WTC11 (cell line): ENCODE data around the gene FGF3.

Experiments
- ATF6 ChIP-seq: sonication (generic); formaldehyde crosslinking; IDR thresholded peaks from 2 replicates; pipeline ENCODE4 v1.8.1; 2023; ENCODE audit warnings: mild to moderate bottlenecking, missing genetic modification reagents
- E2F5 ChIP-seq: sonication (generic); formaldehyde crosslinking; IDR thresholded peaks from 2 replicates; pipeline ENCODE4 v1.8.1; 2022; ENCODE audit warnings: mild to moderate bottlenecking, moderate library complexity, missing genetic modification reagents
- ELF4 ChIP-seq: sonication (generic); formaldehyde crosslinking; IDR thresholded peaks from 2 replicates; pipeline ENCODE4 v1.8.1; 2022; ENCODE audit warnings: low read depth, mild to moderate bottlenecking, moderate library complexity, missing genetic modification reagents
- KAT7 ChIP-seq: sonication (generic); formaldehyde crosslinking; IDR thresholded peaks from 2 replicates; pipeline ENCODE4 v1.8.1; 2023; ENCODE audit warnings: missing genetic modification reagents, mild to moderate bottlenecking, borderline replicate concordance
- MAX ChIP-seq: sonication (generic); formaldehyde crosslinking; IDR thresholded peaks from 2 replicates; pipeline ENCODE4 v1.8.0; 2022; ENCODE audit warnings: mild to moderate bottlenecking, missing genetic modification reagents
- NFYB ChIP-seq: sonication (generic); formaldehyde crosslinking; conservative IDR thresholded peaks from 2 replicates; pipeline ENCODE4 v1.8.0; 2022; ENCODE audit warnings: low read depth, missing genetic modification reagents
- TEAD1 ChIP-seq: sonication (generic); formaldehyde crosslinking; IDR thresholded peaks from 2 replicates; pipeline ENCODE4 v1.8.0; 2022; ENCODE audit warnings: mild to moderate bottlenecking, missing genetic modification reagents
- ZNF121 ChIP-seq: sonication (generic); formaldehyde crosslinking; IDR thresholded peaks from 2 replicates; pipeline ENCODE4 v1.8.0; 2023; ENCODE audit warnings: missing genetic modification reagents
- ZNF423 ChIP-seq: fragments of 250-450 bp; sonication (Bioruptor Pico); IDR thresholded peaks from 2 replicates; pipeline ENCODE4 v2.1.2; 2022; ENCODE audit warnings: mild to moderate bottlenecking, moderate library complexity
- ZNF671 ChIP-seq: fragments of 250-450 bp; sonication (Bioruptor Pico); IDR thresholded peaks from 2 replicates; pipeline ENCODE4 v1.8.0; 2021; ENCODE audit warnings: mild to moderate bottlenecking
- TF ChIP-seq, protein P1 (sequence below): fragments of 200-600 bp; IDR thresholded peaks from 2 replicates; pipeline ENCODE4 v1.8.0; 2022; ENCODE audit warnings: antibody characterized with exemption
- TF ChIP-seq, protein P2 (sequence below): fragments of 250-450 bp; sonication (Bioruptor Pico); IDR thresholded peaks from 2 replicates; pipeline ENCODE4 v1.9.0; 2021; ENCODE audit warnings: moderate library complexity, mild to moderate bottlenecking, inconsistent platforms, borderline replicate concordance
- TF ChIP-seq, protein P3 (sequence below): sonication (generic); formaldehyde crosslinking; IDR thresholded peaks from 2 replicates; pipeline ENCODE4 v1.8.0; 2023; ENCODE audit warnings: missing genetic modification reagents
- TF ChIP-seq, protein P4 (sequence below): sonication (generic); formaldehyde crosslinking; IDR thresholded peaks from 2 replicates; pipeline ENCODE4 v1.8.1; 2022; ENCODE audit warnings: missing genetic modification reagents, borderline replicate concordance

GRCh38 chr11:69800278-69800677 lies 18.9 kb downstream of the FGF3 start:
- TF ChIP-seq, protein P1, sequence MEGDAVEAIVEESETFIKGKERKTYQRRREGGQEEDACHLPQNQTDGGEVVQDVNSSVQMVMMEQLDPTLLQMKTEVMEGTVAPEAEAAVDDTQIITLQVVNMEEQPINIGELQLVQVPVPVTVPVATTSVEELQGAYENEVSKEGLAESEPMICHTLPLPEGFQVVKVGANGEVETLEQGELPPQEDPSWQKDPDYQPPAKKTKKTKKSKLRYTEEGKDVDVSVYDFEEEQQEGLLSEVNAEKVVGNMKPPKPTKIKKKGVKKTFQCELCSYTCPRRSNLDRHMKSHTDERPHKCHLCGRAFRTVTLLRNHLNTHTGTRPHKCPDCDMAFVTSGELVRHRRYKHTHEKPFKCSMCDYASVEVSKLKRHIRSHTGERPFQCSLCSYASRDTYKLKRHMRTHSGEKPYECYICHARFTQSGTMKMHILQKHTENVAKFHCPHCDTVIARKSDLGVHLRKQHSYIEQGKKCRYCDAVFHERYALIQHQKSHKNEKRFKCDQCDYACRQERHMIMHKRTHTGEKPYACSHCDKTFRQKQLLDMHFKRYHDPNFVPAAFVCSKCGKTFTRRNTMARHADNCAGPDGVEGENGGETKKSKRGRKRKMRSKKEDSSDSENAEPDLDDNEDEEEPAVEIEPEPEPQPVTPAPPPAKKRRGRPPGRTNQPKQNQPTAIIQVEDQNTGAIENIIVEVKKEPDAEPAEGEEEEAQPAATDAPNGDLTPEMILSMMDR: no peak
- TF ChIP-seq, protein P2, sequence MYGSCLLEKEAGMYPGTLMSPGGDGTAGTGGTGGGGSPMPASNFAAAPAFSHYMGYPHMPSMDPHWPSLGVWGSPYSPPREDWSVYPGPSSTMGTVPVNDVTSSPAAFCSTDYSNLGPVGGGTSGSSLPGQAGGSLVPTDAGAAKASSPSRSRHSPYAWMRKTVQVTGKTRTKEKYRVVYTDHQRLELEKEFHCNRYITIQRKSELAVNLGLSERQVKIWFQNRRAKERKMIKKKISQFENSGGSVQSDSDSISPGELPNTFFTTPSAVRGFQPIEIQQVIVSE: no peak
- TF ChIP-seq KAT7 (CRISPR knock-in tag) (no peak), ATF6 (CRISPR knock-in tag) (no peak), TEAD1 (CRISPR knock-in tag) (no peak), NFYB (CRISPR knock-in tag) (no peak), ELF4 (CRISPR knock-in tag) (no peak), E2F5 (CRISPR knock-in tag) (no peak), ZNF423 (no peak), MAX (CRISPR knock-in tag) (no peak), ZNF671 (CRISPR knock-in tag) (no peak), ZNF121 (CRISPR knock-in tag) (no peak)
- TF ChIP-seq, protein P3, sequence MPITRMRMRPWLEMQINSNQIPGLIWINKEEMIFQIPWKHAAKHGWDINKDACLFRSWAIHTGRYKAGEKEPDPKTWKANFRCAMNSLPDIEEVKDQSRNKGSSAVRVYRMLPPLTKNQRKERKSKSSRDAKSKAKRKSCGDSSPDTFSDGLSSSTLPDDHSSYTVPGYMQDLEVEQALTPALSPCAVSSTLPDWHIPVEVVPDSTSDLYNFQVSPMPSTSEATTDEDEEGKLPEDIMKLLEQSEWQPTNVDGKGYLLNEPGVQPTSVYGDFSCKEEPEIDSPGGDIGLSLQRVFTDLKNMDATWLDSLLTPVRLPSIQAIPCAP: no peak
- TF ChIP-seq, protein P4, sequence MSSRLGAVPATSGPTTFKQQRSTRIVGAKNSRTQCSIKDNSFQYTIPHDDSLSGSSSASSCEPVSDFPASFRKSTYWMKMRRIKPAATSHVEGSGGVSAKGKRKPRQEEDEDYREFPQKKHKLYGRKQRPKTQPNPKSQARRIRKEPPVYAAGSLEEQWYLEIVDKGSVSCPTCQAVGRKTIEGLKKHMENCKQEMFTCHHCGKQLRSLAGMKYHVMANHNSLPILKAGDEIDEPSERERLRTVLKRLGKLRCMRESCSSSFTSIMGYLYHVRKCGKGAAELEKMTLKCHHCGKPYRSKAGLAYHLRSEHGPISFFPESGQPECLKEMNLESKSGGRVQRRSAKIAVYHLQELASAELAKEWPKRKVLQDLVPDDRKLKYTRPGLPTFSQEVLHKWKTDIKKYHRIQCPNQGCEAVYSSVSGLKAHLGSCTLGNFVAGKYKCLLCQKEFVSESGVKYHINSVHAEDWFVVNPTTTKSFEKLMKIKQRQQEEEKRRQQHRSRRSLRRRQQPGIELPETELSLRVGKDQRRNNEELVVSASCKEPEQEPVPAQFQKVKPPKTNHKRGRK (CRISPR knock-in tag): no peak
